Keratinocyte (primary cell): ENCODE results near the gene TDRD9. TPM values are rescaled to one million over a fixed set of nuclear protein-coding genes. Genes with fewer than 3 reads are reported as not detected.
A peak's percentile ranks its signal among the peaks of the same experiment; 100 is the strongest.

Experiments used
- DNase-seq: peaks from one replicate; pipeline ENCODE4 v3.0.0-alpha.2; 2011; ENCODE audit warnings: low read depth, missing footprints, low spot score
- FAIRE-seq: peaks from 2 replicates; lab custom pipeline; 2011; peaks lifted over from hg19 to GRCh38; lab: Jason Lieb, UNC
- H2AFZ ChIP-seq: 2 replicates; pipeline ENCODE4 v1.6.0; 2012; ENCODE audit warnings: low read length, control low read depth, inconsistent platforms; ENCODE audit not compliant: control insufficient read depth
- H3K27ac ChIP-seq: 2 replicates; pipeline ENCODE4 v1.5.1; 2011; ENCODE audit warnings: low read length; ENCODE audit not compliant: control insufficient read depth, insufficient read depth
- H3K27me3 ChIP-seq: 3 replicates; pipeline ENCODE4 v1.6.0; 2011; ENCODE audit warnings: low read length; ENCODE audit not compliant: control insufficient read depth, insufficient read depth; ENCODE audit errors: extremely low read depth
- H3K36me3 ChIP-seq, 2 experiments: 2 replicates in 1 of 2; 3 replicates in 1 of 2; pipeline ENCODE4 v1.5.1; 2011; ENCODE audit warnings: low read length in 2 of 2, mild to moderate bottlenecking in 1 of 2; ENCODE audit not compliant: control insufficient read depth in 2 of 2, insufficient read depth in 2 of 2; ENCODE audit errors: extremely low read depth in 1 of 2
- H3K4me1 ChIP-seq: 3 replicates; pipeline ENCODE4 v1.5.1; 2011; ENCODE audit warnings: low read length; ENCODE audit not compliant: control insufficient read depth, insufficient read depth; ENCODE audit errors: extremely low read depth
- H3K4me2 ChIP-seq: 3 replicates; pipeline ENCODE4 v1.6.0; 2011; ENCODE audit warnings: low read depth, low read length; ENCODE audit not compliant: control insufficient read depth, insufficient read depth; ENCODE audit errors: extremely low read depth
- H3K4me3 ChIP-seq, 3 experiments: fragments of 200-600 bp in 1 of 3; sonication (generic) in 1 of 3; 2 replicates in 2 of 3; 3 replicates in 1 of 3; pipeline ENCODE4 v1.5.1; 2011 to 2016; ENCODE audit warnings: low read length in 3 of 3, mild to moderate bottlenecking in 3 of 3, control low read depth in 2 of 3, inconsistent platforms in 1 of 3, low read depth in 1 of 3, mixed read lengths in 1 of 3, mixed run types in 1 of 3, moderate library complexity in 1 of 3; ENCODE audit not compliant: control insufficient read depth in 2 of 3, insufficient read depth in 2 of 3; ENCODE audit errors: extremely low read depth in 1 of 3
- H3K79me2 ChIP-seq: 2 replicates; pipeline ENCODE4 v1.6.0; 2012; ENCODE audit warnings: low read length; ENCODE audit not compliant: control insufficient read depth, insufficient read depth
- H3K9ac ChIP-seq: 3 replicates; pipeline ENCODE4 v1.6.0; 2011; ENCODE audit warnings: low read length; ENCODE audit not compliant: control insufficient read depth, insufficient read depth; ENCODE audit errors: extremely low read depth
- H3K9me1 ChIP-seq: 3 replicates; pipeline ENCODE4 v1.6.0; 2011; ENCODE audit warnings: low read length; ENCODE audit not compliant: control insufficient read depth, insufficient read depth; ENCODE audit errors: extremely low read depth
- H3K9me3 ChIP-seq: 2 replicates; pipeline ENCODE4 v1.5.1; 2012; ENCODE audit warnings: low read depth, low read length; ENCODE audit not compliant: control insufficient read depth
- H4K20me1 ChIP-seq: 3 replicates; pipeline ENCODE4 v1.6.0; 2011; ENCODE audit warnings: low read length; ENCODE audit not compliant: control insufficient read depth, insufficient read depth; ENCODE audit errors: extremely low read depth
- EZH2 ChIP-seq: IDR thresholded peaks from one replicate; pipeline ENCODE4 v1.6.1; 2012; ENCODE audit warnings: inconsistent platforms, mild to moderate bottlenecking, low read length, moderate library complexity
- dilution Hi-C: fragments of 300-500 bp; cut with MboI; formaldehyde crosslinking; loops from one replicate; pipeline ENCODE4 v1.7.0; 2020; ENCODE audit warnings: low sequenced_read_pairs; ENCODE audit not compliant: extremely low pct_ligation_motif_present
- polyA plus RNA-seq, 5 experiments: library from polyadenylated mRNA; depleted of rRNA in 3 of 5; stranded (reverse) in 3 of 5; stranded (forward) in 1 of 5; unstranded in 1 of 5; fragments of >200 nt; gene quantifications; 1 replicate in 1 of 5; 2 replicates in 3 of 5; 3 replicates in 1 of 5; pipeline versions ENCODE4 v1.2.1 to v1.2.3, GENCODE V29; 2011 to 2012; ENCODE audit warnings: missing spikeins in 2 of 5, low read depth in 1 of 5, low replicate concordance in 1 of 5
- TF ChIP-seq, protein P1 (sequence below), 3 experiments: IDR thresholded peaks in 1 of 3; conservative IDR thresholded peaks in 1 of 3; optimal IDR thresholded peaks in 1 of 3; 2 replicates in 2 of 3; 3 replicates in 1 of 3; pipeline versions ENCODE3 to v1.5.1; 2011; ENCODE audit warnings: low read length in 3 of 3, mild to moderate bottlenecking in 3 of 3, moderate library complexity in 2 of 3, control low read depth in 1 of 3, inconsistent platforms in 1 of 3; ENCODE audit not compliant: insufficient read depth in 2 of 3; ENCODE audit errors: extremely low read depth in 1 of 3

The TDRD9 gene
- polyA plus RNA-seq, 1 donor (not counting 4 experiments of a cell fraction or from before 2014, with no cell fraction given): 0.10 TPM

DNA sequence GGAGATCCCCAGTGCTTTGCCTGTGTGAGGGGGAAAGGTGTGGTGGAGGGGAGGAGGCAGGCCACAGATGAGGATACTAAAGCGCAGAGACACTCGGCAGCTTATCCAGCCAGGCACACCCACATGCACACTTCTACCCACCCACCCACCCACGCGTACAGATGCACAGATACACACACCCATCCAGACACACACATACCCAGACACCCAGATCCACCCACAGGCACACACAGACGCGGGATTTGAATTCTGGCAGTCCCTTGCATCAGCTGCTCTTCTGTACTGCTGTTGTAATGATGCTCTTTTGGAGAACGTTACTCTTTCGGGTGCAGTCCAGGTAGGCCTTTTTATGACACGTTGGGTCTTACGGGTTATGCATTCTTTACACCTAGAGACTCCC lies 69.8 kb downstream of the TDRD9 start:
- no peak overlapping the region for H3K9ac ChIP-seq
- no peaks in the 10 kb centered on the region for H4K20me1 ChIP-seq
- DNase-seq: no peak
- H3K27me3 ChIP-seq: no peaks in the 10 kb centered on the region
- H3K36me3 ChIP-seq: no peaks in the 10 kb centered on the region
- H3K4me3 ChIP-seq: no peak overlapping the region
- dilution Hi-C loops: no loop called here
- FAIRE-seq: no peak
- H3K79me2 ChIP-seq: no peaks in the 10 kb centered on the region
- H3K4me2 ChIP-seq: no peak overlapping the region
- no peak overlapping the region for H3K27ac ChIP-seq
- H3K4me1 ChIP-seq: peaks cover 12% of the 10 kb centered on the region
- H3K9me3 ChIP-seq: no peaks in the 10 kb centered on the region
- H2AFZ ChIP-seq: no peak overlapping the region
- TF ChIP-seq EZH2: no peak
- TF ChIP-seq, protein P1, sequence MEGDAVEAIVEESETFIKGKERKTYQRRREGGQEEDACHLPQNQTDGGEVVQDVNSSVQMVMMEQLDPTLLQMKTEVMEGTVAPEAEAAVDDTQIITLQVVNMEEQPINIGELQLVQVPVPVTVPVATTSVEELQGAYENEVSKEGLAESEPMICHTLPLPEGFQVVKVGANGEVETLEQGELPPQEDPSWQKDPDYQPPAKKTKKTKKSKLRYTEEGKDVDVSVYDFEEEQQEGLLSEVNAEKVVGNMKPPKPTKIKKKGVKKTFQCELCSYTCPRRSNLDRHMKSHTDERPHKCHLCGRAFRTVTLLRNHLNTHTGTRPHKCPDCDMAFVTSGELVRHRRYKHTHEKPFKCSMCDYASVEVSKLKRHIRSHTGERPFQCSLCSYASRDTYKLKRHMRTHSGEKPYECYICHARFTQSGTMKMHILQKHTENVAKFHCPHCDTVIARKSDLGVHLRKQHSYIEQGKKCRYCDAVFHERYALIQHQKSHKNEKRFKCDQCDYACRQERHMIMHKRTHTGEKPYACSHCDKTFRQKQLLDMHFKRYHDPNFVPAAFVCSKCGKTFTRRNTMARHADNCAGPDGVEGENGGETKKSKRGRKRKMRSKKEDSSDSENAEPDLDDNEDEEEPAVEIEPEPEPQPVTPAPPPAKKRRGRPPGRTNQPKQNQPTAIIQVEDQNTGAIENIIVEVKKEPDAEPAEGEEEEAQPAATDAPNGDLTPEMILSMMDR (optimal IDR thresholded peaks at IDR 0.05 in 1 of 3, IDR thresholded peaks at IDR 0.05 in 1 of 3, conservative IDR thresholded peaks at IDR 0.05 in 1 of 3; ENCODE audit: extremely low read depth in 1 of 3, insufficient read depth in 2 of 3, low read length in 3 of 3): no peak
- no peaks in the 10 kb centered on the region for H3K9me1 ChIP-seq

DNA sequence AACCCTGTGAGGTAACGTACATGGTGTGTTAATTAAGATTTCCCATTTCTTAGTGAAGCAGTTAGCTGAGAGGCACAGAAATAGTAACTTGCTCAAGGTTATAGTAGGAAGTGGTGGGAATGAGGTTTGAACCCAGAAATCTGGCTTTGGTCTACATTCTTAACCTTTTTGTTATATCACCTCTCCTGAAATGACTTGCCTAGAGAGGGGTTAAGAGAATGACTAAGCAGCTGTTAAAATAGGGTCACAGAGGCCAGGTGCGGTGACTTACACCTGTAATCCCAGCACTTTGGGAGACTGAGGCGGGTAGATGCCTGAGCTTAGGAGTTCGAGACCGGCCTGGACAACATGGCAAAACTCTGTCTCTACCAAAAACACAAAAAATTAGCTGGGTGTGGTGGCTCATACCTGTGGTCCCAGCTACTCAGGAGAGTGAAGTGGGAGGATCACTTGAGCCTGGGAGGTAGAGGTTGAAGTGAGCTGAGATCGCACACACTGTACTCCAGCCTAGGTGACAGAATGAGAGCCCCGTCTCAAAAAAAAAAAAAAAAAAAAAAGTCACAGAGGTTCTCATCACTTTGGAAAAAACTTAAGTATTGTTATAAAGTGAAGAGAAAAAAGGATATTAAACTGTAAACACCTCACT lies 71.7 kb downstream of the TDRD9 start:
- Histone ChIP-seq H3K79me2 (no peaks in the 10 kb centered on the region), H3K36me3 (no peaks in the 10 kb centered on the region), H3K4me1 (peaks cover 4% of the 10 kb centered on the region), H3K9me3 (no peaks in the 10 kb centered on the region), H3K4me3 (no peak overlapping the region), H3K27ac (no peak overlapping the region), H3K27me3 (no peaks in the 10 kb centered on the region), H2AFZ (no peak overlapping the region), H3K9ac (no peak overlapping the region), H3K4me2 (no peak overlapping the region), H4K20me1 (no peaks in the 10 kb centered on the region), H3K9me1 (no peaks in the 10 kb centered on the region)
- FAIRE-seq (no peak), DNase-seq (no peak)
- dilution Hi-C loops: no loop called here
- TF ChIP-seq EZH2: no peak

DNA sequence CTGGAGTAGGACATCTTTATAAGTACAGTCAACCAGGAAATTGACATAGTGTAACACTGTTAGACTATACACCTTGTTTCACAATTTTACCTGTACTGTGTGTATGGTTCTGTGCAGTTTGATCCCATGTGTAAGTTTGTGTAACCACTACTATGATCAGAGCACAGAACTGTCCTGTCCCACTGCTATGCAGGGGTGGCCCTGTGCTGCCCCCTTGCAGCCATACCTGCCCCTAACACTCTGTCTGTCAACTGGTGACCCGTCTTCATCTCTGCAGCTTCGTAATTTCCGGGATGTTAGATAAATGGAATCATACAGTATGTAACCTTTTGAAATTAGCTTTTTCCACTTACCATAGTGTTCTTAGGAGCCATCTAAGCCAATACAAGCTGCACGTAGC lies 72.7 kb downstream of the TDRD9 start:
- FAIRE-seq: no peak
- H3K79me2 ChIP-seq: no peaks in the 10 kb centered on the region
- DNase-seq: no peak
- no peak overlapping the region for H3K9ac ChIP-seq
- H4K20me1 ChIP-seq: no peaks in the 10 kb centered on the region
- no peaks in the 10 kb centered on the region for H3K36me3 ChIP-seq
- H2AFZ ChIP-seq: no peak overlapping the region
- H3K4me2 ChIP-seq: no peak overlapping the region
- H3K9me3 ChIP-seq: no peaks in the 10 kb centered on the region
- no peak overlapping the region for H3K4me3 ChIP-seq
- dilution Hi-C loops: no loop called here
- no peaks in the 10 kb centered on the region for H3K9me1 ChIP-seq
- no peak for TF ChIP-seq EZH2
- TF ChIP-seq, protein P1 (optimal IDR thresholded peaks at IDR 0.05 in 1 of 3, IDR thresholded peaks at IDR 0.05 in 1 of 3, conservative IDR thresholded peaks at IDR 0.05 in 1 of 3; ENCODE audit: extremely low read depth in 1 of 3, insufficient read depth in 2 of 3, low read length in 3 of 3): peak; percentile 13 to 73 (median 37)
- no peaks in the 10 kb centered on the region for H3K4me1 ChIP-seq
- H3K27ac ChIP-seq: no peak overlapping the region
- H3K27me3 ChIP-seq: no peaks in the 10 kb centered on the region
